Stimulated activated CD8-positive, alpha-beta memory T cell treated with anti-CD3 and anti-CD28 coated beads, Interleukin-15, amount 100 ng/mL, for 48 hours (primary cell): ENCODE data around the gene MDM2.
"Not testable (repeated sequence)": the region's sequence is repeated elsewhere in the genome, so short reads cannot be mapped to it uniquely, and the experiment has no call there.

ENCODE experiments used
- DNase-seq, 2 donors: peaks; one replicate each; pipeline ENCODE4 v3.0.0-alpha.2; 2020; ENCODE audit warnings: low read depth in 2 of 2

MDM2 gene

DNA sequence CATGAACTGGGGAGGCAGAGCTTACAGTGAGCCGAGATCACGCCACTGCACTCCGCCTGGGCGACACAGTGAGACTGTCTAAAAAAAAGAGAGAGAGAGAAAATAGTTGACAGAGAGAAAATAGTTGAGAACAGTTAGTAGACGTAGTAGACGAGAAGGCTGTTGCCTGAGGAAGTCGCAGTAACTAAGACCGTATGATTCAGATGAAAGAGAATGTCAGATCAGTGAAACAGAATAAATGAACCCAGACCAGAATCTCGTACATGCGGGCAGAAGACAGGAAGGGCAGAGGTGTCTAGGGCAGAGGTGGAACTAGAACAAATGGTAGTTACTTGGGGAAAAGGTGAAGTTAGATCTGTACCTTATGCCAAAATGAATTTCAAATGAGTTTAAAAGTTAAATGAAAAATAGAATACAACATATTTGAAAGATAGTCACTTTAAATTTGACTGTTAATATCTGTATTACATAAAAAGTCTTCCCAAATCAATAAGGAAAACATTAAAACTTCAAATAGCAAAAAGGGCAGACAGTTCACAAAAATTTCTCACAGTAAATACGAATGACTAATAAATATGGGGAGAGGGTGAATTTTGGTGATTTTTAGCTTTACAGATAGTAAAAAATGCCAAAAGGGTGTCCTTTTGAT is 17.7 kb downstream of the MDM2 start:
- no peak for DNase-seq

DNA sequence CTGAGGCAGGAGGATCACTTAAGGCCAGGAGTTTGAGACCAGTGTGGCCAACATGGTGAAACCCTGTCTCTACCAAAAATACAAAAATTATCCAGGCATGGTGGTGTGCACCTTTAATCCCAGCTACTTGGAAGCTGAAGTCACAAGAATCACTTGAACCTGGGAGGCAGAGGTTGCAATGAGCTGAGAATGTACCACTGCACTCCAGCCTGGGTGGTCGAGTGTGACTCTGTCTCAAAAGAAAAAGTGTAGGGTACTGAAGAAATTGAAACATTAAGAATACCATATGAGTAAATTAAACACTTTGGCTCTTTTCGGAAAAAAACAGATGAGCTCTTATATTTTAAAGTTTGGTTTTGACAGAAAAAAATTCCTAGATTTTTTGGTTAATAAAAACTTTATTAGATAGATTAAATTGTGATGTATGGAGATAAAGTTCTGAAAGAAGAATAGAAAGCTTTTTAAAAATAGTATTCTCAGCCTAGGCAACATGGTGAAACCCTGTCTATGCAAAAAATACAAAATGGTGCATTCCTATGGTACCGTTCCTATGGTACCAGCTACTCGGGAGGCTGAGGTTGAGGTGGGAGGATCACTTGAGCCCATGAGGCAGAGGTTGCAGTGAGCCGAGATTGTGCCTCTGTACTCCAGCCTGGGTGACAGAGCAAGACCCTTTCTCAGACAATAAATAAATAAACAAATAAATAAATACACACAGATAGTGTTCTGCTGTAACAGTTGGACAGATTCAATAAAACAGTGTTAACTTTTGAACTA is 20.1 kb downstream of the MDM2 start:
- no peak for DNase-seq

DNA sequence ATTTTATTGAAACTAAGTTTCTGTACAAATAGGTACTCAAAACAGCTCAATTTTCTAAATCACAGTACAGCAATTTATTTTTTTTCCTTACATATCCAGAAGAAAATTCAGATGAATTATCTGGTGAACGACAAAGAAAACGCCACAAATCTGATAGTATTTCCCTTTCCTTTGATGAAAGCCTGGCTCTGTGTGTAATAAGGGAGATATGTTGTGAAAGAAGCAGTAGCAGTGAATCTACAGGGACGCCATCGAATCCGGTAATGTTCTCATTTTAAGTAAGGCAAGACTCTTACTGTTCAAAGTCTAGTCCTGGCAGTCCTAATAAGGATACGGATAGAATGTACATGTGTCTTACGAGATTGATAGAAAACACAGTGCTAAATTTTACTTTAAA is 20.7 kb downstream of the MDM2 start:
- no peak for DNase-seq

DNA sequence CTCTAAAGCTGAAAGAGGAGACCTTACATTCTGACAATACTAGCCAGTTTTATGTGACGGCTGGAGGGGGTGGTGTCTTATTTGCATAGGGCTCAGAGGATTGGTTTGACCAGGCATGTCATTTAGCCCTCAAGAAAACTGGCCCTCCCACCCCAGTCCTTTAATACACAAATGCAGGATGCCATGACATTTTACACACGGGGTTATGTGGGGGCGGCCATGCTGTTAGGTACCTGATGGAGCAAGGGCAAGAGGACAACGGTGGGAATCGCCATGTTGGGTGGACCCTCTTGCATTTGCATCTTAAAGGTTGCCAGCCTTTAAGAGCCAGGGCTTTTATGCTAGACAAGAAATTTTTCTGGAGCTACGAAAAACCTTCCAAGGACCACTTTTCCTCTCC is 23.3 kb downstream of the MDM2 start:
- no peak for DNase-seq

DNA sequence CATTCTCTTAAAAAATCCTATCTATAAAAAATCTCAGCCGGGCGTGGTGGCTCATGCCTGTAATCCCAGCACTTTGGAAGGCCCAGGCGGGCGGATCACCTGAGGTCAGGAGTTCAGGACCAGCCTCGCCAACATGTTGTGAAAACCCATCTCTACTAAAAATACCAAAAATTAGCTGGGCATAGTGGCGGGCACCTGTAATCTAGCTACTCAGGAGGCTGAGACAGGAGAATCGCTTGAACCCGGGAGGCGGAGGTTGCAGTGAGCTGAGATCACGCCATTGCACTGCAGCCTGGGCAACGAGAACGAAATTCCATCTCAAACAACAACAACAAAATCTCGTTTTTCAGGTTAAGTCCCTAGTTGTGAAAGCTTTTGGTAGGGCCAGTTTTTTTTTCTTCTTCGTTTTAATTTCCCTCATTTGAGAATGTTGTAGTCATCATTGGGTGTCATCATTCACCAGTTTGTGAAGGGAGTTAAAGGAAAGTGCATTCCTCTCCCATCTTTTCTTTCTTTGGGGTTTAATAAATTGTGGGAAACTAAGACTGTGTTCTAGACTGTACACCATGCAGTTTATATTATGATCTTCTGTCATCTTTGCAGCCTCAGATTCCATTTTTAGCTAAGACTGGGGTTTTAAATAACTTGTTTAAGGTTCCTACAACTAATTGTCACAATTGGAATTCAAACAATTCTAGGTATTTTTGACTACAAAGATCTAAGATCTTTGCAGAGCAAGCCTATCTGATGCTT is 23.9 kb downstream of the MDM2 start:
- no peak for DNase-seq

DNA sequence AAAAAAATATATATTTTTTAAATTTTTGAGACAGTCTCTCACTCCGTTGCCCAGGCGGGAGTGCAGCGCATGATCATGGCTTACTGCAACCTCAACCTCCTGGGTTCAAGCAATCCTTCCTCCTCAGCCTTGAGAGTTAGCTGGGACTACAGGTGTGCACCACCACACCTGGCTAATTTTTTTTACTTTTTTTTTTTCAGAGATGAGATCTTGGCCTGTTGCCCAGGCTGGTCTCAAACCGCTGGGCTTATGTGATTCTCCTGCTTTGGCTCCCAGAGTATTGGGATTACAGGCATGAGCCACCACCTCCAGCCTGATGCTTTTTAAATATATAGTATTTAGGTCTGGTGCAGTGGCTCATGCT is 24.5 kb downstream of the MDM2 start:
- DNase-seq, result no peak

DNA sequence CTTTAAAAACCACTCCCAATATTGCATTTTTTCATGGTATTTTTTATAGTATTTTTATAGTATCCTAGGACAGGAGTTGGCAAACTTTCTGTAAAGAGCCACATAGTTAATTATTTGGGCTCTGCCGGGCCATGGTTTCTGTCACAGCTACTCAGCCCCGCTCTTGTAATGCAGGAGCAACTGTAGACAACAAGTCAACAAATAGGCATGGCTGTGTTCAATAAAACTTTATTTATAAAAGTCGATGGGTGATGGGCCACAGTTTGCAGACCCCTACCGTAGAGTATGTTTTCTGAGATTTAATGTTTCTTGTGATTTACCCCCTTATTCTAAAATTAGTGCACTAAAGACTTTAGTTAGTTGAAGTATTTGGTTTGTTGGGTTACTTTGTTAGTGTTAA is 25.5 kb downstream of the MDM2 start:
- DNase-seq, result no peak

DNA sequence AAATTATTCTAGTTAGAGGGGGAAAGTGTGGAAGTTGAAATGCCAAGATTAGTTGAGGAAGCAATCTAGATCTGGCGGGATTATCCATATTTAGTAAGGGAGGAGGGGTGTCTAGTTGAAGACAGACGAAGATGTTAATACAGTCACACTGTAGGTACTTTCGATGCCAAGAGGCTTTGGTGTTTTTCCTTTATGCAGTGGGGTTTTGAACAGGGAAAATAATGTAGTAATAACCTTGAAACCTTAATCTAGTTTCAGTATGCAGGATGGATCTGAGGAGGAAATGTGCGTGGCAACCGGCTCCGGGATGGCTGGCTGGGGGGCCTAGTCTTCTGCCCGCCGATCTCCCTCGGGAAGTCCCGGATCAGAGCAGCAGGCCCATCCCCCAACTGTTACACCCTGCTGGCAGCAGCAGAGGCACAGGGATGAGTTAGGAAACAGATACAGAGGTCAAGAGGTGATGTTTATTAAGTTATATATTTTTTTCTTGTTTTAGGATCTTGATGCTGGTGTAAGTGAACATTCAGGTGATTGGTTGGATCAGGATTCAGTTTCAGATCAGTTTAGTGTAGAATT is 27.4 kb downstream of the MDM2 start:
- DNase-seq, result no peak

DNA sequence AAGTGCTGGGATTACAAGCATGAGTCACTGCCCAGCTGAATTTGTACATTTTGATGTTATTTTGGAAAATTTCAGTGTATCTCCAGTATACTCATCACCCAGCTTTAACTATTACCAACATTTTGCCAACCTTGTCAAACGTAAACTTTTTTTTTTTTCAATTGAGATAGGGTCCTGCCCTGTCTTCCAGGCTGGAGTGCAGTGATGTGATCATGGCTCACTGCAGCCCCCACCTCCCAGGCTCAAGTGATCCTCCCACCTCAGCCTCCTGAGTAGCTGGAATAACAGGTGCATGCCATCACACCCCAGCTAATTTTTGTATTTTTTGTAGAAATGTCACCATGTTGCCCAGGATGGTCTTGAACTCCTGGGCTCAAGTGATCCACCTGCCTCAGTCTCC is 29.2 kb downstream of the MDM2 start:
- no peak for DNase-seq

DNA sequence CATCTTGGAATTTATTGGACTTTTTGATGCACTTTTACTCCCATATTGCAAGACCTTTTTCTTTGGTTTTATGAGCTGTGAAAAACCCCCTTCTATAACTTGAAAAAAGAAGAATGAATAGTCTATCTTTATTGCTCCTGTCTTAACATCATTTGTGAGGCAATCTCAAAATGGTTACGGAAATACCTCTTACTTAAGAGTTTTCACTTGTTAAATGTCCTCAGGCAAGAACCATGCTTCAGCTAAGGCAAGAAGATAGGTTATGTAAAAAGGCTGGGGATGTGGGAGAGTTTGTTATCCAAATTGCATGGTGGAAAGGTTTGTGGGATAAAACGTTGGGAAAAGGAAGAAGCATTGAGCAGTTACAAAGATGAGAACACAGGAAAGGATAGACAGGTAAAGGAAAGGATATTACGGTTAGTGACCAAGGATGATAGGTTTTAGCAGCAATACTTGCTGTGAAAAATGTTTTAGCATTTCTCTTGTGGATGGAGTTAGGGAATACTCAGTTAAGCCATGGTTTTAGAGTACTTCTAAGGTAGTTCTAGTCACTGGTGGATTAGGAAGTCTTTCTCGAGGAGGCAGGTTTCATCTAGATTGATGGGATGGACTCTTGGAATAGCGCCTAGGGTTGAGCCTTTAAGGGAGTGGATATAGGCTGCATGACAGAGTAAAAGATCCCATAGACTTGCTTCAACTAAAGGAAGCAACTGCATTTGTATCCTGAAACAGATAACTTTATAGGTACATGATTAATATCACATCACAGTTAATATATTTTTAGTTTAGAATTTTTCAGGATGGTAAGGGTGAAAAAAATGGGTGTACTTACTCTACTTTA is 30.3 kb downstream of the MDM2 start:
- no peak for DNase-seq

DNA sequence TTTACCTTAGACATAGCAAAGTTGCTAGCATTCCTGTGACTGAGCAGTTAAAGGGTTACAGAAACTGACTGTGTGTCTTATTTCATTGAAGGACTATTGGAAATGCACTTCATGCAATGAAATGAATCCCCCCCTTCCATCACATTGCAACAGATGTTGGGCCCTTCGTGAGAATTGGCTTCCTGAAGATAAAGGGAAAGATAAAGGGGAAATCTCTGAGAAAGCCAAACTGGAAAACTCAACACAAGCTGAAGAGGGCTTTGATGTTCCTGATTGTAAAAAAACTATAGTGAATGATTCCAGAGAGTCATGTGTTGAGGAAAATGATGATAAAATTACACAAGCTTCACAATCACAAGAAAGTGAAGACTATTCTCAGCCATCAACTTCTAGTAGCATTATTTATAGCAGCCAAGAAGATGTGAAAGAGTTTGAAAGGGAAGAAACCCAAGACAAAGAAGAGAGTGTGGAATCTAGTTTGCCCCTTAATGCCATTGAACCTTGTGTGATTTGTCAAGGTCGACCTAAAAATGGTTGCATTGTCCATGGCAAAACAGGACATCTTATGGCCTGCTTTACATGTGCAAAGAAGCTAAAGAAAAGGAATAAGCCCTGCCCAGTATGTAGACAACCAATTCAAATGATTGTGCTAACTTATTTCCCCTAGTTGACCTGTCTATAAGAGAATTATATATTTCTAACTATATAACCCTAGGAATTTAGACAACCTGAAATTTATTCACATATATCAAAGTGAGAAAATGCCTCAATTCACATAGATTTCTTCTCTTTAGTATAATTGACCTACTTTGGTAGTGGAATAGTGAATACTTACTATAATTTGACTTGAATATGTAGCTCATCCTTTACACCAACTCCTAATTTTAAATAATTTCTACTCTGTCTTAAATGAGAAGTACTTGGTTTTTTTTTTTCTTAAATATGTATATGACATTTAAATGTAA is 31.5 kb downstream of the MDM2 start:
- DNase-seq, result no peak

DNA sequence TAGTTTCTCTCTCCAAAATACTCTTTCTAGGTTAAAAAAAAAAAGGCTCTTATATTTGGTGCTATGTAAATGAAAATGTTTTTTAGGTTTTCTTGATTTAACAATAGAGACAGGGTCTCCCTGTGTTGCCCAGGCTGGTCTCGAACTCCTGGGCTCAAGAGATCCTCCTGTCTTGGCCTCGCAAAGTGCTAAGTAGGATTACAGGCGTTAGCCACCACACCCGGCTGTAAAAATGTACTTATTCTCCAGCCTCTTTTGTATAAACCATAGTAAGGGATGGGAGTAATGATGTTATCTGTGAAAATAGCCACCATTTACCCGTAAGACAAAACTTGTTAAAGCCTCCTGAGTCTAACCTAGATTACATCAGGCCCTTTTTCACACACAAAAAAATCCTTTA is 33.2 kb downstream of the MDM2 start:
- DNase-seq, result not testable (repeated sequence)

DNA sequence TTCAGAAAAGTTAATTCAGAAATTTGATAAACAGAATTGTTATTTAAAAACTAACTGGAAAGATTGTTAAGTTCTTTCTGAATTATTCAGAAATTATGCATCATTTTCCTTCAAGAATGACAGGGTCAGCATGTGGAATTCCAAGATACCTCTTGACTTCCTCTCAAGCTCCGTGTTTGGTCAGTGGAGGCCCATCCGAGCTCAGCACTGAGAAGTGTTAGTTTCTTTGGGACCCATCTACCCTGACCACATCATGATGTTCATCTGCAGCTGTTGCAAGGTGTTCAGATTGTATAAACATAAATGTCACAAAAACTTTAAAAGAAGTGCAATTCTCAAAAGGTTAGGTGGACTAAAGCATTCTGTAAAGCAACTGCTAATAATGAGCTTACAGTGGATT is 33.7 kb downstream of the MDM2 start:
- DNase-seq, result no peak

DNA sequence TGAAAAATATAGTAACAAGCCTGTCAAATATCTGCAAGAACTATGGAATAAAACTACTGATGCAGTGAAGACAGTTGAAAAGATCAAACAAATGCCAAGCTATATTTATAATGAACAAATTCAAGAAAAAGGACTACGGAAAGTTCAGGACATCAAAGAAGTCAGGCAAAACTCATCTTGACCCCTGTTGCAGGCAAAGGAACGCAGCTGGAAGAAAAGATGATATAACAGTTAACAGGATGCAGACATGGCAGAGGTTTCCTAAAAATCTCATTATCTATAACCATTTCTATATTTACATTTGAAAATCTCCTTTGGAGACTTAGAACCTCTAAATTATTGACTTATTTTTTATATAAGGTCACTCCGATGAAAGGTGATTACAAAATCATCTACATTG is 34.1 kb downstream of the MDM2 start:
- DNase-seq, result no peak

DNA sequence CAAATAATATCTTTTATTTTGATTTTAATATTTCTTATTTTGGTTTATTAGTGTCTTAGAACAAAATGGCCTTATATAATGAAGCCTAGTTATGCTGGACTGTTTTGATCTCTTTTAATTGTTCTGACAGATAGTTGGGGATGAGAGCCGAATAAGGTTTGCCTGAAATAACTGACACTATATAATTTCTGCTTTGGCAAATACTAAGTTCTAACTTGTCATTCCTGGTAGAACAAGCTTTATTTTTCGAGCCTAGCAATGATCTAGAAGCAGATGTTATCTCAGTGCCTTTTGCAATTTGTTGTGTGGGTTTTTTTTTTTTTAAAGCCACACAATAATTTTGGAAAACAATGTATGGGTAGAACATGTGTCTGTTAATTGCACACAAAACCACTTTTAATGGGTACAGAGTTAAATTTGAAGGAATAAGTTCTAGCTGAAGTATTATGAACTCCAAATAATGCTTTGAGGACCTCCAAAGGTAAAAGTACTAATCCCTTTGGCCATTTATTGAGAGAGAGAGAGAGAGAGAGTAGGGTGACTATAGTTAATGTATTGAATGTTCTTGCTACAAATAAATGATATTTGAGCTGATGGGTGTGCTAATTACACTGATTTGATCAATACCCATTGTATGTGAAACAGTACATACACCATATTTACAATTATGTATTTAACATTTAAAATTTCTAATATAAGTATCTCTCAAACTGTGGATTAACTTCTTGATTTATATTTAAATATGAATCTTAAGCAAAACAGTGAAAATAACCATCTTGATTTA is 35.0 kb downstream of the MDM2 start:
- no peak for DNase-seq

DNA sequence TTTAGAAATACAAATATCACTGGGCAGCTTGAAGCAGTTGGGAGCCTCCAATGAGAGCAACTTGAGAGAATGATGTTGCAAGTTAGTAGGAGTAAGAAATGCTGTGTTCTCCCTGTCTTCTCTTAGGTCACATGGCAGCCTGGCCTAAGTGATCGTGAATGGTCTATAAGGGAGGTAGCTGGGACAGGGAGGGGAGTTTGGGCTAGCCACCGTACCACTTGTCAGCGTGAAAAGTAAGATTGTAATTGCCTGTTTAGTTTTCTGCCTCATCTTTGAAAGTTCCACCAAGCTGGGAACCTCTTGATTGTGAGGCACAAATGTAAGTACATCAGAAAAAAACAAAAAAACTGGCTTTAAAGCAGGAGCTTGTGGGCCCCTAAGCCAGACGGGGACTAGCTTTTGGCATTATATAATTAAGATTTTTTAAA is 36.4 kb downstream of the MDM2 start:
- DNase-seq, result no peak

DNA sequence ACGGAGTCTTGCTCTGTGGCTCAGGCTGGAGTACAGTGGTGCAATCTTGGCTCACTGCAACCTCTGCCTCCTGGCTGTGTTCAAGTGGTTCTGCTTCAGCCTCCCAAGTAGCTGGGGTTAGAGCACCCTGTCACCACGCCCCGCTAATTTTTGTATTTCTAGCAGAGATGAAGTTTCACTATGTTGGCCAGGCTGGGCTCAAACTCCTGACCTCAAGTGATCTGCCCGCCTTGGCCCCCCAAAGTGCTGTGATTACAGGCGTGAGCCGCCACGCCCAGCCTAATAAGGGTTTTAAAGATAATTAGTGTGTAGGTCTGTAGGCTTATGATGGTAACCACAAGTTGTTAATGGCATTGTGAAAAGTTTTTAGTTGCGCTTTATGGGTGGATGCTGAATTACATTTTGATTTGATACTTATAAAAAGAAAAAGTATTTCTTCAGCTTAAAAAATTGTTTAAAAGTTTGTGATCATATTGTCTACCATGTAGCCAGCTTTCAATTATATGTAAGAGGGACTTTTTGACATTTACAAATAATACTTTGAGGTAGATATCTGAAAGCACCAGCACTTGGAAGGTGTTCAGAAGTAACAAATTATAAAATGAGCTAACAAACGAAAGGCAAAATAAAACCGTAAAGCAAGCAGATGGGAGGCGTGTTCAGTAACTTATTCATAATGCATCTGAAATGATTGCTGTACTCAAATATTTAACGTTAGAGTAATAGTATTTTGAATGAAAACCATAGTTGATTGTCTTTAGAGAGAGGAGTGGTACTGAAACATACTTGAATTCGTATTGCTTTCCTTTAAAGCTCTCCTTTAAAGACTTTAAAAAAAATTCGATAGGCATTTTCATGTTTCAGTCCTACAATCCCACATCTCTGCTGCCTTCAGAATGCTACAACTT is 37.1 kb downstream of the MDM2 start:
- DNase-seq, result no peak

DNA sequence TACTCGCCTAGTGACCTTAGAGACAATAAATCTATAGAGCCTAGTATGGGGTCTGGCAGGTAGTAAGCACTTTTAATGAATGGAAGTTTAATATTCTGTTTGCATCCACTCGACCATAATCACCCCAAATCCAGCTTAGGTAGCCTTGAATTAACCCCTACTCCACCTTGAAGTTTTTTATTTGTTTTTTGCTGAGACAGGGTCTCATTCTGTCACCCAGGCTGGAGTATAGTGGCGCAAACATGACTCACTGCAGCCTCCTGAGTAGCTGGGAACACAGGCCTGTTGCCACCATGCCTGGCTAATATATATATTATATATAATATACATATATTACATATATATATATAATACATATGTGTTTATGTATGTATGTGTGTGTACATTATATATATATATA is 38.8 kb downstream of the MDM2 start:
- no peak for DNase-seq

DNA sequence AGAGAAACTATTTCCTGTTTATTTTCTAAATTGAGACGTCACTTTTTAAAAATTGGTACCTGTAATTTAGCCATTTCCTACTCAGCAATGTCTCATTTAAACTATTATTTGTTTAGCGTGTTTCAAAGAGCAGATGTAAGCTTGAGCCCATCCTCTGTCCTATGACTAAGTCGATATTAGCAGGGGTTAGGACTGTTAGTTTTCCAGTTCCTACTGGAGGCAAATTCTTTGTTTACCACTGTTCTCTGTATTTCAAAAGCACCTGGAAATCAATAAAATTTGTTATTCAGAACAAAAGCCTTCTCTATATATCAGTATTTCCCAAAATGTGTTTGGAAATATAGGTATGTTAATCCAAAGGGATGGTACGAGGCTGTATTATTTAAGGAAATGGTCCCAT is 42.4 kb downstream of the MDM2 start:
- no peak for DNase-seq
